Sigmoid colon (tissue), 4 donors: Measurements from ENCODE around the gene ENAH.
"Not testable (repeated sequence)": the region's sequence is repeated elsewhere in the genome, so short reads cannot be mapped to it uniquely, and the experiment has no call there.

Source experiments
- CTCF ChIP-seq, 4 experiments: fragments of 450-650 bp in 3 of 4; fragments of 200-600 bp in 1 of 4; IDR thresholded peaks; one replicate each; pipeline ENCODE4 v1.5.1; 2016 to 2019; ENCODE audit warnings: antibody characterized with exemption in 4 of 4, mild to moderate bottlenecking in 3 of 4, moderate library complexity in 2 of 4
- POLR2A ChIP-seq, 2 donors: fragments of 450-650 bp; IDR thresholded peaks; one replicate each; pipeline ENCODE4 v1.6.1; 2016; ENCODE audit warnings: antibody characterized with exemption in 2 of 2, mild to moderate bottlenecking in 2 of 2, moderate library complexity in 2 of 2
- POLR2AphosphoS5 ChIP-seq, 4 donors: sonication (generic); formaldehyde crosslinking; IDR thresholded peaks; one replicate each; pipeline ENCODE4 v1.6.1; 2017; ENCODE audit warnings: antibody characterized with exemption in 4 of 4

DNA sequence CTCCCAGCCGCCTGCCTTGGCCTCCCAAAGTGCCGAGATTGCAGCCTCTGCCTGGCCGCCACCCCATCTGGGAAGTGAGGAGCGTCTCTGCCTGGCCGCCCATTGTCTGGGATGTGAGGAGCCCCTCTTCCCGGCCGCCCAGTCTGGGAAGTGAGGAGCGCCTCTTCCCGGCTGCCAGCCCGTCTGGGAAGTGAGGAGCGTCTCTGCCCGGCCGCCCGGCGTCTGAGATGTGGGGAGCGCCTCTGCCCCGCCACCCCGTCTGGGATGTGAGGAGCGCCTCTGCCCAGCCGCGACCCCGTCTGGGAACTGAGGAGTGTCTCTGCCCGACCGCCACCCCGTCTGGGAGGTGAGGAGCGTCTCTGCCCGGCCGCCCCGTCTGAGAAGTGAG is 37.5 kb downstream of the ENAH start:
- not testable (repeated sequence) for TF ChIP-seq CTCF, POLR2A, POLR2AphosphoS5 (IDR thresholded peaks at IDR 0.05)
